Parathyroid adenoma (tissue), 2 donors: ENCODE data around the gene ZFP36L1.

ENCODE experiments used
- H2AFZ ChIP-seq: fragments of 300-600 bp; sonication (generic); one replicate; pipeline ENCODE4 v1.7.0; 2017; ENCODE audit warnings: antibody characterized with exemption, mild to moderate bottlenecking
- H3K27ac ChIP-seq: fragments of 300-600 bp; sonication (generic); one replicate; pipeline ENCODE4 v1.7.0; 2017
- H3K27me3 ChIP-seq: fragments of 300-600 bp; sonication (generic); one replicate; pipeline ENCODE4 v1.7.0; 2017; ENCODE audit warnings: low read length; ENCODE audit not compliant: control insufficient read depth, insufficient read depth
- H3K36me3 ChIP-seq: fragments of 300-600 bp; sonication (generic); one replicate; pipeline ENCODE4 v1.7.0; 2017; ENCODE audit warnings: low read length; ENCODE audit not compliant: control insufficient read depth, insufficient read depth
- H3K4me1 ChIP-seq: fragments of 300-600 bp; sonication (generic); one replicate; pipeline ENCODE4 v1.7.0; 2017; ENCODE audit warnings: control low read depth
- H3K4me2 ChIP-seq: fragments of 300-600 bp; sonication (generic); one replicate; pipeline ENCODE4 v1.7.0; 2017; ENCODE audit warnings: low read length
- H3K4me3 ChIP-seq: fragments of 300-600 bp; sonication (generic); one replicate; pipeline ENCODE4 v1.7.0; 2017; ENCODE audit warnings: low read depth, low read length
- H3K79me2 ChIP-seq: fragments of 300-600 bp; sonication (generic); one replicate; pipeline ENCODE4 v1.7.0; 2017; ENCODE audit warnings: control low read depth
- H3K9ac ChIP-seq: fragments of 300-600 bp; sonication (generic); one replicate; pipeline ENCODE4 v1.7.0; 2017; ENCODE audit warnings: mild to moderate bottlenecking
- H3K9me3 ChIP-seq: fragments of 300-600 bp; sonication (generic); one replicate; pipeline ENCODE4 v1.7.0; 2017; ENCODE audit warnings: low read length; ENCODE audit not compliant: control insufficient read depth
- TF ChIP-seq, protein P1 (sequence below): fragments of 300-600 bp; sonication (generic); IDR thresholded peaks from one replicate; pipeline ENCODE4 v1.7.0; 2017; ENCODE audit warnings: antibody characterized with exemption, mild to moderate bottlenecking
- donor health status: primary hyperparathyroidism.

Gene ZFP36L1

DNA sequence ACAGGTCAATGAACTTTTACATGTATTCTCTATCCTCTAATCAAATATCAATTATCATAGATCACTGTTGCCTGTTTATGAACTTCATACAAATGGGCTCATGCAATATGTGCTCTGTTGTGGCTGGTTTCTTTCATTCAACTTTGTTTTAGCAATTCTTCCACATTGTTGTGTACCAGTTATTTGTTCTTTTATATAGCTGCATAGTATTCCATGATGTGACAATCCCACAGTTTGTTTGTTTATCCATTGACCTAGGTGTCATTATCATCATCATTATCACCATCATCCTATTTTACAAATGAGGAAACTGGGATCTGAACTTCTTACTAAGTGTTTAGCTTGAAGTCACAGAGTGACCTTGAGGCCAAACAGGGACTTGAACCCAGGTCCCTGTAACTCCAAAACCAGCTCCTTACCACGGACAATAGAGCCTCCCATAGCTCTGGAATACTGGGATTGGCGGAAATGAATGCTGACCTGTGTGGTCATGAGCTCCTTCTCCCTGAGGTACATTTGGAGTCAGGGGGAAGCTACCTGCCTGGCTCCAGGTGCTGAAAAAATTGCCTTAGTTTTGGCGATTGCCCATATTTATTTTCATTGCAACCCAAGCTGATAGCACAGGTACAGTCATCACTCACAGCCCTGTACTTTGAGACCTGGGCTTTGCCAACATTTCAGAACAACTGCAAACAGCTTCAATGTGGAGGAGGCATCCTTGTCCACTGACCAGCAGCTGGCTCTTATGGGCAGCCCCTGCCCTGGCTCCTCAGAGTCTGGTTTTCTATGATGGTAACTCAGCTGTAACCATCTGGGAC is 9.2 kb downstream of the ZFP36L1 start:
- Histone ChIP-seq H3K9ac (no peak overlapping the region), H3K4me2 (no peak overlapping the region), H3K9me3 (no peaks in the 10 kb centered on the region), H3K79me2 (no peaks in the 10 kb centered on the region), H3K4me1 (peaks cover 7% of the 10 kb centered on the region), H3K27me3 (no peaks in the 10 kb centered on the region), H3K27ac (no peak overlapping the region), H3K4me3 (no peak overlapping the region), H3K36me3 (peaks cover 2% of the 10 kb centered on the region), H2AFZ (no peak overlapping the region)
- TF ChIP-seq, protein P1, sequence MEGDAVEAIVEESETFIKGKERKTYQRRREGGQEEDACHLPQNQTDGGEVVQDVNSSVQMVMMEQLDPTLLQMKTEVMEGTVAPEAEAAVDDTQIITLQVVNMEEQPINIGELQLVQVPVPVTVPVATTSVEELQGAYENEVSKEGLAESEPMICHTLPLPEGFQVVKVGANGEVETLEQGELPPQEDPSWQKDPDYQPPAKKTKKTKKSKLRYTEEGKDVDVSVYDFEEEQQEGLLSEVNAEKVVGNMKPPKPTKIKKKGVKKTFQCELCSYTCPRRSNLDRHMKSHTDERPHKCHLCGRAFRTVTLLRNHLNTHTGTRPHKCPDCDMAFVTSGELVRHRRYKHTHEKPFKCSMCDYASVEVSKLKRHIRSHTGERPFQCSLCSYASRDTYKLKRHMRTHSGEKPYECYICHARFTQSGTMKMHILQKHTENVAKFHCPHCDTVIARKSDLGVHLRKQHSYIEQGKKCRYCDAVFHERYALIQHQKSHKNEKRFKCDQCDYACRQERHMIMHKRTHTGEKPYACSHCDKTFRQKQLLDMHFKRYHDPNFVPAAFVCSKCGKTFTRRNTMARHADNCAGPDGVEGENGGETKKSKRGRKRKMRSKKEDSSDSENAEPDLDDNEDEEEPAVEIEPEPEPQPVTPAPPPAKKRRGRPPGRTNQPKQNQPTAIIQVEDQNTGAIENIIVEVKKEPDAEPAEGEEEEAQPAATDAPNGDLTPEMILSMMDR, result no peak

DNA sequence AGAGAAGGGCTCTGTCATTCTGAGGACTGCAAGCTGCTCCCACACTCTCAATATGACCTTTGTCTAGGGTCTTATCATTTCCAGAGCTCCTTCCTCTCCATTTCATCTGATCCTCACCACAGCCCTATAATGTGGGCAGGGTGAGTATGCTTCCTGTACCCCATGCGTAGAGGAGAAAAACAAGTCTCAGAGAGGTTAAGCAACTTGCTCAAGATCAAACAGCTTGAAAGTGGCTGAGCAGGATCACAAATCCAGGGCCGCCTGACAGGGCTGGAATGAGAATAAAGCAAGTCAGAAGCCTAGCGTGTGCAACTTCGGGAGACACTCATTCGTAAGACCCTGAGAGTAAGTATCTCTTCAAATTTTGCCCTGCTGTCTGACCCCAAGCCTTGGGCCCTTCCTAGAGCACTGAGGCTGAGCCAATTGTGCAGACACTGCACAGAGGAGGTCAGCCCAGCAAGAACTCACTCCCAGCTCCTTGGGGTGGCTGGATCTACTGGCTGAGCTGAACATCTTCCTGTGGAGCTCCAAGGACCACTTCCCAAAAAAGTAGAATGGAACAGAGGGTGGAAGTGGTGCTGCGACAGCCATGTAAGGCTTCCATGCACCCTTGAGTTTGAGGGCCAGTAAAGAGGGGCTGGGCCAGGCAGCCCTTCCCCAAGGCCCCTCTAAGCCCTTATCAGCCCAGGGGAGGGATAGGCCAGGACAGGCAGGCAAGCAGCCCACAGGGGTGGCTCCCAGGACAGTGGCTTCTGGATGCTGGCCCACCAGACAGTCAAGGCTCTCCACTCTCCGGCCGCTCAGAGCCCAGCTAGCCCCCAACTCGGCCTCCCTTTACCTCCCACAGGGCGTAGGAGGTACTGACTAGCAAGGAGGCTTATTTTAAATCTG is 10.5 kb downstream of the ZFP36L1 start:
- no peaks in the 10 kb centered on the region for H3K36me3 ChIP-seq
- no peaks in the 10 kb centered on the region for H3K79me2 ChIP-seq
- H3K9ac ChIP-seq, result no peak overlapping the region
- H3K4me3 ChIP-seq, result no peak overlapping the region
- peaks cover 7% of the 10 kb centered on the region for H3K4me1 ChIP-seq
- H3K4me2 ChIP-seq, result no peak overlapping the region
- TF ChIP-seq, protein P1, result no peak
- H3K27me3 ChIP-seq, result no peaks in the 10 kb centered on the region
- no peaks in the 10 kb centered on the region for H3K9me3 ChIP-seq
- H3K27ac ChIP-seq, result no peak overlapping the region
- no peak overlapping the region for H2AFZ ChIP-seq

- TF ChIP-seq, protein P1, result no peak
- H3K9ac ChIP-seq, result no peak overlapping the region
- H3K36me3 ChIP-seq, result no peaks in the 10 kb centered on the region
- no peak overlapping the region for H3K4me3 ChIP-seq
- no peaks in the 10 kb centered on the region for H3K79me2 ChIP-seq
- H2AFZ ChIP-seq, result peak overlapping the region; percentile 83
- no peaks in the 10 kb centered on the region for H3K9me3 ChIP-seq
- H3K27me3 ChIP-seq, result no peaks in the 10 kb centered on the region
- no peak overlapping the region for H3K4me2 ChIP-seq
- peaks cover 7% of the 10 kb centered on the region for H3K4me1 ChIP-seq
- H3K27ac ChIP-seq, result peak overlapping the region; percentile 41
These were observed 11.5 kb downstream of the ZFP36L1 start for GRCh38 chr14:68781161-68782021.

GRCh38 chr14:68780358-68781160 is 12.3 kb downstream of the ZFP36L1 start:
- peaks cover 7% of the 10 kb centered on the region for H3K4me1 ChIP-seq
- H3K9ac ChIP-seq, result no peak overlapping the region
- peak overlapping the region; percentile 83 for H2AFZ ChIP-seq
- H3K79me2 ChIP-seq, result no peaks in the 10 kb centered on the region
- no peaks in the 10 kb centered on the region for H3K9me3 ChIP-seq
- no peak overlapping the region for H3K4me3 ChIP-seq
- H3K36me3 ChIP-seq, result no peaks in the 10 kb centered on the region
- no peaks in the 10 kb centered on the region for H3K27me3 ChIP-seq
- peak overlapping the region; percentile 41 for H3K27ac ChIP-seq
- no peak overlapping the region for H3K4me2 ChIP-seq
- TF ChIP-seq, protein P1, result no peak
